Measurements from ENCODE around the gene PGR.

GRCh38 chr11:101014600-101015285 lies 114.9 kb downstream of the PGR start:
- TF ChIP-seq POLR2A (IDR thresholded peaks at IDR 0.05; ENCODE audit: low read depth), result no peak
- no peak for TF ChIP-seq CTCF (IDR thresholded peaks at IDR 0.05)
- no peak for TF ChIP-seq EP300 (IDR thresholded peaks at IDR 0.05)
- no peak for TF ChIP-seq POLR2AphosphoS5 (IDR thresholded peaks at IDR 0.05)

Measured in esophagus muscularis mucosa (tissue), 4 donors.